Activated CD4-positive, alpha-beta T cell treated with anti-CD3 and anti-CD28 coated beads, Interleukin-2, amount 10 ng/mL, durations not matched to agents 7 days and 5 days (primary cell): ENCODE measurements around the gene GAPT. TPM values are rescaled to one million over a fixed set of nuclear protein-coding genes. Genes with fewer than 3 reads are reported as not detected.
A peak's percentile ranks its signal among the peaks of the same experiment; 100 is the strongest.

Experiments
- CTCF ChIA-PET: fragments of 350-600 bp; sonication (Branson Sonifier 250); formaldehyde crosslinking; loops from one replicate; lab custom pipeline; 2021; ENCODE audit warnings: antibody characterized with exemption; lab: Charles Lee
- POLR2A ChIA-PET: fragments of 350-600 bp; sonication (Branson Sonifier 250); formaldehyde crosslinking; loops from one replicate; lab custom pipeline; 2021; ENCODE audit warnings: antibody characterized with exemption; lab: Charles Lee
- DNase-seq: peaks from one replicate; pipeline ENCODE4 v3.0.0-alpha.2; 2020
- H3K27ac Mint-ChIP-seq: one replicate; pipeline ENCODE4 v1.8.0; 2021; ENCODE audit warnings: mild to moderate bottlenecking, moderate library complexity, mixed read lengths
- H3K27me3 Mint-ChIP-seq: one replicate; pipeline ENCODE4 v1.8.0; 2021; ENCODE audit warnings: mixed read lengths
- H3K36me3 Mint-ChIP-seq: one replicate; pipeline ENCODE4 v1.8.0; 2021; ENCODE audit warnings: low read depth, mixed read lengths
- H3K4me1 Mint-ChIP-seq: one replicate; pipeline ENCODE4 v1.8.0; 2021; ENCODE audit warnings: mixed read lengths
- H3K4me3 Mint-ChIP-seq: one replicate; pipeline ENCODE4 v1.8.0; 2021; ENCODE audit warnings: mild to moderate bottlenecking, moderate library complexity, mixed read lengths
- H3K9me3 Mint-ChIP-seq: one replicate; pipeline ENCODE4 v1.8.0; 2021; ENCODE audit warnings: mixed read lengths
- total RNA-seq, 2 experiments: library from RNA; stranded (reverse); gene quantifications; one replicate each; pipeline ENCODE4 v1.2.3, GENCODE V29; 2021

GAPT gene
- total RNA-seq, 2 experiments from 2014 or later = not detected

- Mint-ChIP-seq H3K4me3 (no peak overlapping the region), H3K36me3 (no peaks in the 10 kb centered on the region), H3K27me3 (peaks cover 26% of the 10 kb centered on the region), H3K9me3 (no peaks in the 10 kb centered on the region), H3K4me1 (peaks cover 13% of the 10 kb centered on the region), H3K27ac (no peak overlapping the region)
- ChIA-PET POLR2A (no interaction called here), CTCF (no interaction called here)
- no peak for DNase-seq
Measured at GRCh38 chr5:58456026-58456425, 35.2 kb upstream of the GAPT start.

GRCh38 chr5:58456486-58456885, 34.7 kb upstream of the GAPT start:
- Mint-ChIP-seq H3K9me3 (no peaks in the 10 kb centered on the region), H3K4me3 (no peak overlapping the region), H3K27me3 (peaks cover 26% of the 10 kb centered on the region), H3K4me1 (peaks cover 17% of the 10 kb centered on the region), H3K36me3 (no peaks in the 10 kb centered on the region), H3K27ac (no peak overlapping the region)
- ChIA-PET CTCF (interaction anchor here (0.8 kb wide), 1 partner anchor 16 kb away, joined by 3 read pairs; no protein-coding TSS in a partner anchor), POLR2A (no interaction called here)
- no peak for DNase-seq

GRCh38 chr5:58457050-58457449, 34.2 kb upstream of the GAPT start:
- Mint-ChIP-seq H3K4me3 (no peak overlapping the region), H3K27ac (no peak overlapping the region), H3K9me3 (no peaks in the 10 kb centered on the region), H3K27me3 (peaks cover 23% of the 10 kb centered on the region), H3K4me1 (peaks cover 19% of the 10 kb centered on the region), H3K36me3 (no peaks in the 10 kb centered on the region)
- ChIA-PET POLR2A (no interaction called here), CTCF (interaction anchor here (0.8 kb wide), 1 partner anchor 15 kb away, joined by 3 read pairs; no protein-coding TSS in a partner anchor)
- no peak for DNase-seq

DNA sequence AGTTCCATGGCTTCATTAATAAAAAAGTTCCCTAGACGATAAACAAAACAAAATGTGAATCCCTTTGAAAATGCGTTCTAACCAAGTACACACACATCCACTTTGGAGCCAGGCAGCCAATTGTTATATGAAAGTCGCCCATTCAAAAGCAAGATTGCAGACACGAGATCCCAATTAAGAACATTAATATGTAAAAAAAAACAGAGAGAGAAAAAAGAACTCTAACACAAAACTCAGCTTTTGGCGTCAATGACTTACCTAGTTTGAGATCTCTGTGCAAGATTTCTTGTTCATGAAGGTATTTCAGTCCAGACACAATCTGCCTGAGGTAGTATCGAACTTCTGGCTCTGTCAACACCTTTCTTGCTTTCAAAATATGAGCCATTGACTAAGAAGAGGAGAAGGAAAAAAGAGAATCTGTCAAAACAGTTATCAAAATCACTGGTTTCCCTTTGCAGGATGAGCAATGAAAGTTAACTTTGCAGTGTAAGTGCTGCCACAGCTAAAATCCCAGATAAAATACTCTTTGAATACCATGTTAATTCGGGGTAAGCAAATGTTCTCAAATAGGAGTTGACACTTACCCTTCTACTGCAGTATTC, 33.0 kb upstream of the GAPT start:
- H3K4me1 Mint-ChIP-seq = peaks cover 19% of the 10 kb centered on the region
- no peaks in the 10 kb centered on the region for H3K36me3 Mint-ChIP-seq
- no peak for DNase-seq
- no peaks in the 10 kb centered on the region for H3K9me3 Mint-ChIP-seq
- H3K27ac Mint-ChIP-seq = no peak overlapping the region
- peaks cover 23% of the 10 kb centered on the region for H3K27me3 Mint-ChIP-seq
- H3K4me3 Mint-ChIP-seq = no peak overlapping the region
- POLR2A ChIA-PET = no interaction called here
- CTCF ChIA-PET = interaction anchor here (1.8 kb wide), 1 partner anchor 1160 kb away, joined by 5 read pairs; no protein-coding TSS in a partner anchor

DNA sequence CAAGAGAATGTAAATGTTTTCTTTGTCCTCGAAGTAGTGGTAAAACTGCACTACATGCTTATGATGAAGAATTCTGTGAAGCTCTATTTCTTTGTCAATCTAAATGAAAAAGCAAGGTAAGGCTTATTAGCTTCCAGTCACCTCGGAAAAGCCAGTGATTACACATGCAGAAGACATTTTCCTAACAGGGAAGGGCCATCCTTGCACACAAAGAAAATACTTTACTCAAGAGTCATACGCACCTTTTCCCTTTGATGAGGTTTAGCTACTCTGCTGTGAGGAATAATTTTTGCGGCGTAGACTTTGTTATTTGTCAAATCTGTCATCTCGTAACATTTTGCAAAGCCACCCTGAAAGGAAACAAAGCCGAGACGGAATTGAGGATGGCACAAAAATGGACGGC, 32.5 kb upstream of the GAPT start:
- peak overlapping the region; percentile 37 for H3K27ac Mint-ChIP-seq

GRCh38 chr5:58459146-58460001, 31.9 kb upstream of the GAPT start:
- no peaks in the 10 kb centered on the region for H3K9me3 Mint-ChIP-seq
- H3K4me3 Mint-ChIP-seq = peak overlapping the region; percentile 76
- no peak for DNase-seq
- peaks cover 19% of the 10 kb centered on the region for H3K4me1 Mint-ChIP-seq
- peak overlapping the region; percentile 72 for H3K27ac Mint-ChIP-seq
- CTCF ChIA-PET = interaction anchor here (0.6 to 2.7 kb wide), 5 partner anchors 390 to 1500 kb away, joined by 3 to 12 read pairs (median 4); no protein-coding TSS in a partner anchor
- H3K27me3 Mint-ChIP-seq = peaks cover 28% of the 10 kb centered on the region
- no peaks in the 10 kb centered on the region for H3K36me3 Mint-ChIP-seq
- POLR2A ChIA-PET = interaction anchor here (0.7 kb wide), 1 partner anchor 572 kb away, joined by 3 read pairs; no protein-coding TSS in a partner anchor

More for the DNA sequence above, 32.5 kb upstream of the GAPT start:
- H3K9me3 Mint-ChIP-seq = no peaks in the 10 kb centered on the region
- ChIA-PET POLR2A (interaction anchor here (0.7 kb wide), 1 partner anchor 571 kb away, joined by 3 read pairs; no protein-coding TSS in a partner anchor), CTCF (interaction anchor here (0.6 to 1.8 kb wide), 3 partner anchors 583 to 1500 kb away, joined by 3 to 5 read pairs (median 3); no protein-coding TSS in a partner anchor)
- DNase-seq = no peak
- no peaks in the 10 kb centered on the region for H3K36me3 Mint-ChIP-seq
- H3K4me3 Mint-ChIP-seq = peak overlapping the region; percentile 76
- peaks cover 25% of the 10 kb centered on the region for H3K27me3 Mint-ChIP-seq
- H3K4me1 Mint-ChIP-seq = peaks cover 19% of the 10 kb centered on the region

GRCh38 chr5:58460002-58460731, 31.1 kb upstream of the GAPT start, which contains the start of gene PLK2:
PLK2 (minus strand) TSS chr5:58460086; CDS start chr5:58459959, 127 bp downstream.
- Mint-ChIP-seq H3K36me3 (no peaks in the 10 kb centered on the region), H3K4me1 (peaks cover 19% of the 10 kb centered on the region), H3K27ac (peak within 1 kb of the TSS; percentile 74), H3K9me3 (no peaks in the 10 kb centered on the region), H3K27me3 (peaks cover 28% of the 10 kb centered on the region), H3K4me3 (peak within 1 kb of the TSS; percentile 76)
- ChIA-PET CTCF (interaction anchor here (0.7 to 2.9 kb wide), 7 partner anchors 13 to 1330 kb away, joined by 3 to 16 read pairs (median 7); no protein-coding TSS in a partner anchor), POLR2A (no interaction called here)
- DNase-seq = peak; percentile 87

GRCh38 chr5:58460732-58461286, 30.4 kb upstream of the GAPT start:
- Mint-ChIP-seq H3K27ac (peak overlapping the region; percentile 26), H3K36me3 (no peaks in the 10 kb centered on the region)

DNA sequence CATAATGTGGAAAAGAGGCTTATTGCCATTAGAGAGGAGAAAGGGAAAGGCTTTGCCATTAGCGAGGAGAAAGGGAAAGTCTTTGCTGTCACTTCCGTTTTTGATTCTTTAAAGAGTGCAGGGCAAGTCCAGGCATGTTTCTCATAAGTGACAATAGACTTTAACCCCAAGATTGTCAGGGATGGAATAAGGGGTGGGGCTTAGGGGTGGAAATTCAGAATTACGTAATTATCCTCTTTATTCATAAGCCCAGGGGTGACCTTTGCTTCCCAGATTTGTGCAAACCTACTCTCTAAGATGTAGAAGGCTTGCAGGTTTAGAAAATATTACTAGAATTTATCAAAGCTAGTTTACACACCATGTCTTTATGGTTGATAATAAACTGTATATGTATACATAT, 29.1 kb upstream of the GAPT start:
- H3K4me1 Mint-ChIP-seq = peaks cover 26% of the 10 kb centered on the region
- no peak overlapping the region for H3K4me3 Mint-ChIP-seq
- CTCF ChIA-PET = interaction anchor here (1.4 to 2.9 kb wide), 4 partner anchors 963 to 1167 kb away, joined by 3 to 16 read pairs (median 10); no protein-coding TSS in a partner anchor
- DNase-seq = no peak
- peak overlapping the region; percentile 38 for H3K27ac Mint-ChIP-seq
- H3K36me3 Mint-ChIP-seq = no peaks in the 10 kb centered on the region
- no peaks in the 10 kb centered on the region for H3K9me3 Mint-ChIP-seq
- peaks cover 25% of the 10 kb centered on the region for H3K27me3 Mint-ChIP-seq
- POLR2A ChIA-PET = no interaction called here

More at GRCh38 chr5:58460732-58461286, 30.4 kb upstream of the GAPT start:
- ChIA-PET POLR2A (no interaction called here), CTCF (interaction anchor here (0.7 to 2.9 kb wide), 9 partner anchors 13 to 1331 kb away, joined by 3 to 16 read pairs (median 7); no protein-coding TSS in a partner anchor)
- peaks cover 19% of the 10 kb centered on the region for H3K4me1 Mint-ChIP-seq
- peaks cover 28% of the 10 kb centered on the region for H3K27me3 Mint-ChIP-seq
- peak; percentile 92 for DNase-seq
- no peaks in the 10 kb centered on the region for H3K9me3 Mint-ChIP-seq
- peak overlapping the region; percentile 76 for H3K4me3 Mint-ChIP-seq

GRCh38 chr5:58462623-58463230, 28.5 kb upstream of the GAPT start:
- Mint-ChIP-seq H3K4me3 (no peak overlapping the region), H3K9me3 (no peaks in the 10 kb centered on the region), H3K27ac (peak overlapping the region; percentile 38), H3K4me1 (peaks cover 27% of the 10 kb centered on the region), H3K36me3 (no peaks in the 10 kb centered on the region), H3K27me3 (peaks cover 23% of the 10 kb centered on the region)
- ChIA-PET CTCF (interaction anchor here (0.6 to 2.9 kb wide), 3 partner anchors 1163 to 1334 kb away, joined by 3 to 16 read pairs (median 4); no protein-coding TSS in a partner anchor), POLR2A (no interaction called here)
- peak; percentile 61 for DNase-seq

DNA sequence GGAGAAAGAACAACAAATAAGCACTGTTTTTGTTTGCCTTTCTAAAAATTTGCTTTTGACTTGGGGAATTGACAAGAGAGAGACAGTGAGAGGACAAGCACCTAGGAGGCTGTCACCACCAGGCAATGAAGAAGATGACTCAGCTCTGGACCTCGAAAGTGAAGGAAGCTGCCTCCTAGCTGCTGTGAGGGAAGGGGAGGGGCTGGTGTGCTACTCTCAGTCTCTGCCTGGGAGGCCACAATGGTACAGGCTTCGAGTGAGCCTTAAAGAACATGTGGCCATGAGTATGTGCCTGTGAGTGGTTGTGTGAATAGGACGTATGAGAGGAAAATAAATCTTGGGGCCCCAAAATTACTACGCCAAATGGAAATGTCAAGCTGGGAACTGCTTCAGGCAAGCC, 24.3 kb upstream of the GAPT start:
- peak; percentile 27 for DNase-seq
- H3K27ac Mint-ChIP-seq = no peak overlapping the region
- no peaks in the 10 kb centered on the region for H3K36me3 Mint-ChIP-seq
- POLR2A ChIA-PET = no interaction called here
- H3K4me3 Mint-ChIP-seq = no peak overlapping the region
- H3K9me3 Mint-ChIP-seq = no peaks in the 10 kb centered on the region
- peaks cover 10% of the 10 kb centered on the region for H3K4me1 Mint-ChIP-seq
- H3K27me3 Mint-ChIP-seq = peaks cover 10% of the 10 kb centered on the region
- CTCF ChIA-PET = no interaction called here
